Measurements from ENCODE around the gene PTPRK.

Gene PTPRK

DNA sequence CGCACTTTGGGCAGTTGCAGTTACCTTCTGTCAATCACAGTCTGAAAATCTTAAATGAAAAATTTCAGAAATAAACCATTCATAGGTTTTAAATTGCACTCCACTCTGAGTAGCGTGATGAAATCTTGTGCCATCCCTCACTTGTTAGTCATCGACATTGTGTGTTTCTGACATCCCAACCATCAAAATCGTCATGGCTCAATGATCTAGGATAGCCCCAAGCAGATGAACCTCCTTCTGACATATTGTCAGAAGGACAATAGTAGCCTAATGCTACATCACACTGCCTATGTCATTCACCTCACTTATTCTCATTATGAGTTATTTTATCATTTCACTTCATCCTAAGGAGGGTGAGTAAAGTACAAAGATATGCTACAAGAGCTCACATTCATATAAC lies 284.8 kb downstream of the PTPRK start:
- no peaks in the 10 kb centered on the region for H3K36me3 ChIP-seq (ENCODE audit: insufficient read depth, low read length)
- H3K4me1 ChIP-seq (ENCODE audit: insufficient read depth, low read length) = no peaks in the 10 kb centered on the region
- H3K9ac ChIP-seq (ENCODE audit: low read length) = no peak overlapping the region
- no peaks in the 10 kb centered on the region for H3K9me3 ChIP-seq (ENCODE audit: low read length)
- H3K4me3 ChIP-seq (ENCODE audit: low read depth in 1 of 2, low read length in 2 of 2) = no peak overlapping the region
- H3K27ac ChIP-seq (ENCODE audit: low read depth, low read length) = no peak overlapping the region
- H3K27me3 ChIP-seq (ENCODE audit: control insufficient read depth in 1 of 2, insufficient read depth in 2 of 2, low read length in 2 of 2) = no peaks in the 10 kb centered on the region

DNA sequence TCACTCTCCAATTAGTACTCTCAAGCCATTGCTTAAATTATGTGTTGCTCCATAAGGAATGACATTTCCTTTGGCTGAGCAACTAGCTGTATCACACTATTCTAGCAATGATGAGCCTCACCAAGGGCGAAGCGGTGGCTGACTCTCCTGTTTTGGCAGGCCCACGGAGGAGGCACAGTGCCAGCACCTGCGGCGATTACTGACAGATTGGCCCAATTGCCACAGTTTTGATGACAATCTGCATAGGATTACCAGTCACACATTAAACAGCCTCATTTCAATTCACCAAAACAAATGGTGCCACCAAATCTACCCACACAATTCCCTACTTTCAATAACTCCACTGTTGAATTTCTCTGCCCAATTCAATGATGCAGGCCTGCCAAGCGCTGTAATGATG lies 286.9 kb downstream of the PTPRK start:
- Histone ChIP-seq H3K36me3 (ENCODE audit: insufficient read depth, low read length) (no peaks in the 10 kb centered on the region), H3K27ac (ENCODE audit: low read depth, low read length) (no peak overlapping the region), H3K9ac (ENCODE audit: low read length) (no peak overlapping the region), H3K27me3 (ENCODE audit: control insufficient read depth in 1 of 2, insufficient read depth in 2 of 2, low read length in 2 of 2) (no peaks in the 10 kb centered on the region), H3K4me3 (ENCODE audit: low read depth in 1 of 2, low read length in 2 of 2) (no peak overlapping the region), H3K9me3 (ENCODE audit: low read length) (no peaks in the 10 kb centered on the region), H3K4me1 (ENCODE audit: insufficient read depth, low read length) (no peaks in the 10 kb centered on the region)

DNA sequence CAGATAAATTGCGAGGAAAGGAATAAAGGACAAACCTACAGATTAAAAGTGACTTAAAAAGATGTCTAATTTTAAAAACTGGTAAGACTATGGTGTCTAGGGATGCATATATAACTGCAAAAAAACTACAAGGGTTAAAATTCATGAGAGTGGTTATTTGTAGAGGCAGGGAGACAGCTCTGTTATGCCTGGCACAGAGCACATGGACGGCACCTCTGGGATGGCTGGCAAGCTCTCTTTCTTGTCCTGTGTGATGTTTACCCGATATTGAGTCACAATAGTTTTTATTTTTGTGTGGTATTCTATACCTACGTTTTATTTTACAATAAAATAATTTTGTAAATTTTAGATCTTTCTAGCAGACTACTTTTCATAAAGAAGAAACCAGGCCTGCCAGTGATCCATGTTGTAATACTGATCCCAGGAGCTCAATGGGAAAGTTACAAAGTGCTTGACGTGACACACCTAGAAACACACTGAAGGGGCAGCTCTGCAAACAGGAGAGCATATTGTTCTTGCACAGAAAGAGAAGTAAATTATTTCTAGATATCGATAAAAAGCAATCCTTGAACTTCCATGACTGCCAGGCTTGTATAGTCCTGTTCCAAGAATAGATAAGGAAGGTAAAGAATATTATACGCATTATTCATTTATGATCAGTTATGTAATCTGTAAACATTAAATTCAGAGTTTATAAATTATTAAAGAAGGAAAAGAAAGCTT lies 290.0 kb downstream of the PTPRK start:
- Histone ChIP-seq H3K27me3 (ENCODE audit: control insufficient read depth in 1 of 2, insufficient read depth in 2 of 2, low read length in 2 of 2) (no peaks in the 10 kb centered on the region), H3K27ac (ENCODE audit: low read depth, low read length) (no peak overlapping the region), H3K4me3 (ENCODE audit: low read depth in 1 of 2, low read length in 2 of 2) (no peak overlapping the region)

DNA sequence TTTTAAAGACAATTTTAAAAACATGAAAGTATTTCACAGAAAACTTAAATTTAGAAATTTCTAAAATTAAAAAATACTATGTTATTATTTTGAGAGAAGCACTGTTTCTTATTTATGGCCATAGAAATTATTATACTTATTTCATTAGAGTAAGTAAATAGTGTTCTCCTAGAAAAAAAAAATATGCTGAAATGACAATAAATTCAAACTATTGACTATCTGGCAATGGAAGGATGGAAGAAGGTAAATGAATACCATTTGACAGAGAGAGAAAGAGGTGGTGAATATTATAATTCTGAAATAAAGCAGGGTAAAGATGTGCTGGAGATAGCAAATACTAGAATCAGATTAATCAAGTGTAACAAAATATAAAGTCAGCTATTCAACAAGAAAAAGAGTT lies 294.8 kb downstream of the PTPRK start:
- no peaks in the 10 kb centered on the region for H3K27me3 ChIP-seq (ENCODE audit: control insufficient read depth in 1 of 2, insufficient read depth in 2 of 2, low read length in 2 of 2)
- no peaks in the 10 kb centered on the region for H3K36me3 ChIP-seq (ENCODE audit: insufficient read depth, low read length)
- H3K9me3 ChIP-seq (ENCODE audit: low read length) = no peaks in the 10 kb centered on the region
- H3K4me3 ChIP-seq (ENCODE audit: low read depth in 1 of 2, low read length in 2 of 2) = no peak overlapping the region
- H3K27ac ChIP-seq (ENCODE audit: low read depth, low read length) = no peak overlapping the region
- no peak overlapping the region for H3K9ac ChIP-seq (ENCODE audit: low read length)
- no peaks in the 10 kb centered on the region for H3K4me1 ChIP-seq (ENCODE audit: insufficient read depth, low read length)

More for the DNA sequence above, 290.0 kb downstream of the PTPRK start:
- Histone ChIP-seq H3K9me3 (ENCODE audit: low read length) (no peaks in the 10 kb centered on the region), H3K4me1 (ENCODE audit: insufficient read depth, low read length) (no peaks in the 10 kb centered on the region), H3K9ac (ENCODE audit: low read length) (no peak overlapping the region), H3K36me3 (ENCODE audit: insufficient read depth, low read length) (no peaks in the 10 kb centered on the region)

DNA sequence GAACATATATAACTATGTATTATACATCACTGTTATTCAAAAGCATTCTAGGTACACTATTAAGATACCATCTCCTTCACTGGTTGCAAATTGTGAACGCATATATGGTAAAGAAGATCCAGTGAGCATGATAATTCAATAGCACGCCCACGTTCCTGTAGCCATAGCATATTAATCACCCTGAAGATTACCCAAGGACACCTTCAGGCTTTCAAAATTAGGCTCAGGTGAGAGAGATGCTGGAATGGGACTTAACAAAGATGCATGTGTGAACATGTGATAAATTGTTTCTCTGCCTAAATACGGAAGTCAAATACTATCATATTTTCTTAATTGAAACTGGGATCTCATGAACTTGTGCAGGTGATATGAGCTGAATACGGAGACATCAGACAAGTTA lies 303.5 kb downstream of the PTPRK start:
- no peaks in the 10 kb centered on the region for H3K36me3 ChIP-seq (ENCODE audit: insufficient read depth, low read length)
- no peak overlapping the region for H3K9ac ChIP-seq (ENCODE audit: low read length)
- no peaks in the 10 kb centered on the region for H3K9me3 ChIP-seq (ENCODE audit: low read length)
- H3K27me3 ChIP-seq (ENCODE audit: control insufficient read depth in 1 of 2, insufficient read depth in 2 of 2, low read length in 2 of 2) = no peaks in the 10 kb centered on the region
- no peak overlapping the region for H3K27ac ChIP-seq (ENCODE audit: low read depth, low read length)
- no peaks in the 10 kb centered on the region for H3K4me1 ChIP-seq (ENCODE audit: insufficient read depth, low read length)
- H3K4me3 ChIP-seq (ENCODE audit: low read depth in 1 of 2, low read length in 2 of 2) = no peak overlapping the region

DNA sequence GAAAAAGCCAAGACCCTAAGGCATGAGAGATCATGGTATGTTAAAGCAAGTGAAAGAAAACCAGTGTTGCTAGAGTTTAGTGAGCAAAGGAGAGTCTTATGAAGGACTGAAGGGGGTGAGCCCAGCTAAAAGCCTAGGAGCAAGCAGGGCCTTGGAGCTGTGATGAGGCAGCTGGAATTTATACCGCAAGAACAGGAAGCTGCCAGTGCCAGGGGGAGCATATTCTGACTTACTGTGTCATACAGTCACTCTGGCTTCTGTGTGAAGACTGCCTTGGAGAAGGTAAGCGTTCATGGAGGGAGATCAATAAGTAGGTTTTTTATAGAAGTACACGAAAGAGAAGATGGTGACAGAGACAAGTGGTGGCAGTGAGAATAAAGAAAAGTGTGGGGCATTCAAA lies 310.6 kb downstream of the PTPRK start:
- Histone ChIP-seq H3K9ac (ENCODE audit: low read length) (no peak overlapping the region), H3K27ac (ENCODE audit: low read depth, low read length) (no peak overlapping the region), H3K4me3 (ENCODE audit: low read depth in 1 of 2, low read length in 2 of 2) (no peak overlapping the region), H3K9me3 (ENCODE audit: low read length) (no peaks in the 10 kb centered on the region), H3K27me3 (ENCODE audit: control insufficient read depth in 1 of 2, insufficient read depth in 2 of 2, low read length in 2 of 2) (no peaks in the 10 kb centered on the region), H3K36me3 (ENCODE audit: insufficient read depth, low read length) (no peaks in the 10 kb centered on the region), H3K4me1 (ENCODE audit: insufficient read depth, low read length) (no peaks in the 10 kb centered on the region)

DNA sequence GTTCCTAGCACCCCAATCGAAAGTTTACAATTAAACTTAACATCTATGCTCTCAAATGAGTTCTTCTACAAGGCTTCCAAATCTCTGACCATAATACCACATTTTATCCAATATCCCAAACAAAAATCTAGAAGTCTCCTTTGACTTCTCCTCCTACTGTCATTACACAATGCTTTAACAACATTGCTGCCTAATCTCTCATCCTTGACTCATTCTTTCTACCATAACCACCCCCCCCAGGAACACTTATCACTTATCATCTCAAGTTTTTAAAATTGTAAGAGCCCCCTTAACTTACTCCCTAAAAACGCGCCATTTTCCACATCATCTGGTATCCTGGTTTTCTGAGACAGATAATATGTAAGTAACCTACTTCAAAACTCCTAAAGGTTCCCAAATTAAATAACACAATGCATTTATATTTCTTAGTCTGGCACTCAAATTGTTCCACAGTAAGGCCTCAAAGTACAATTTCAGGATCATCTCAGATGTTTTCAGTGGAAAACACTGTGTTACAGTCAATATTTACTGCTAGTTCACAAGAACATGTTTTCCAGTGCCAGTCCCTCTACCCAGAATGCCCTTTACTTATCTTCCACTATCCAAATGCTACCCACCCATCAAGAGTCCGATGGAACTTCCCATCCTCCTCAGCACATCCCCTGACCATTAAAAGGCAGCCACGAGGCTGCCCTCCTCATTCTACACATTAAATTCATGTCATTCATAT lies 311.4 kb downstream of the PTPRK start:
- Histone ChIP-seq H3K9me3 (ENCODE audit: low read length) (no peaks in the 10 kb centered on the region), H3K36me3 (ENCODE audit: insufficient read depth, low read length) (no peaks in the 10 kb centered on the region), H3K4me1 (ENCODE audit: insufficient read depth, low read length) (no peaks in the 10 kb centered on the region), H3K27ac (ENCODE audit: low read depth, low read length) (no peak overlapping the region), H3K27me3 (ENCODE audit: control insufficient read depth in 1 of 2, insufficient read depth in 2 of 2, low read length in 2 of 2) (no peaks in the 10 kb centered on the region), H3K9ac (ENCODE audit: low read length) (no peak overlapping the region), H3K4me3 (ENCODE audit: low read depth in 1 of 2, low read length in 2 of 2) (no peak overlapping the region)

DNA sequence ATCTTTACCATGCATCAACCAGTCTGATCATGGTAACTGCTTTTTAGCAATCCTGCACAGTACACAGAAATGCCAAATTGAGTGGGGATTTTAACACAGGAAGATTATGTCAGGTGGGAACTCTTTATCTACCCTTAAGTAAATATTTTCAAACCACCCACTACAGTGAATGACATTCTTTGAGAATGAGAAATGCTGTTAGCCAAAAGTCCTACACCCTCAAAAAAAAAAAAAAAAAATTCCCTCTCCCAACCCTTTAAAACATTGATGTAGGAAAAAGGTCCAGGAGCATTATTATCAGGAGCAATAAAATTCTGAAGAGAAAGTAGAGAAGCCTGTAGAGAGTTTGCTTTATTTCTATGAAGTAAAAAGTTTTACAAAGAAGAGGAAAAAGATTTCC lies 312.3 kb downstream of the PTPRK start:
- Histone ChIP-seq H3K4me1 (ENCODE audit: insufficient read depth, low read length) (no peaks in the 10 kb centered on the region), H3K27me3 (ENCODE audit: control insufficient read depth in 1 of 2, insufficient read depth in 2 of 2, low read length in 2 of 2) (no peaks in the 10 kb centered on the region), H3K4me3 (ENCODE audit: low read depth in 1 of 2, low read length in 2 of 2) (no peak overlapping the region), H3K36me3 (ENCODE audit: insufficient read depth, low read length) (no peaks in the 10 kb centered on the region), H3K9ac (ENCODE audit: low read length) (no peak overlapping the region), H3K9me3 (ENCODE audit: low read length) (no peaks in the 10 kb centered on the region), H3K27ac (ENCODE audit: low read depth, low read length) (no peak overlapping the region)

DNA sequence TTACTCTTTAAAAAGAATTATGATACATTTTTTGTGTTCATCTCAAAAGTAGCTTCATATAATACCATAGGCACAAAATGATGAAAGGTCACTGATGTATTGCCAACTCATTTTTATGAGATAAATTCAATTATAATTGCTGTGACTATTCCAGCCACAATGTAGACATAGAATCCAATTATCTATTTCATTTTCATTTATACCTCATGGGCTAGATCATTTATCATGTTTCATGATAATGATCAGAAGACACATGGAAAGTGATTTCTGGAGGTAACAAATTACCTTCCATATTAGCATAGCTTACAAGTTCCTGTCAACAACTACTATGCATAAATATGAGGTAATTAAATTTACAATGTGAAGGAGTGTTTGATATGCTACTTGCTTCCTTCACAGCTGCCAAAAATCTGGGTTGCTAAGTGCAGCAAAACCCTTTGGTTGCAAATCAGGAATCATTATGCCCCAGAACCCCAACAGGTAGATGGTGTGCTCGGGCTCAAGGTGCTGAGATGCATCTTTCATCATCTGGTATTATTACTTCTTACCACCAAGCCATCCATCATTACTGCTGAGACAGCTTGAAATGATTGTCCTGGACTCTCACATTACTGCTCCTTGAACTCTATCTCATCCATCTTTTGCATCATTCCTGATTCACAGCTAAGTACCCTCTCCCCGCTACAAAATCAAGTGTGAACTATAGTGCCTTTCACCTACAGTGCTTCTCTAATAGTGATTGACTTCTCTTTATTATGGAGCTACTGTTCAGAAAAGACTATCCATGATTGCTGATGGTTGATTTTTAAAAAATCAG lies 313.6 kb downstream of the PTPRK start:
- no peak overlapping the region for H3K27ac ChIP-seq (ENCODE audit: low read depth, low read length)
- no peak overlapping the region for H3K4me3 ChIP-seq (ENCODE audit: low read depth in 1 of 2, low read length in 2 of 2)
- H3K36me3 ChIP-seq (ENCODE audit: insufficient read depth, low read length) = no peaks in the 10 kb centered on the region
- H3K27me3 ChIP-seq (ENCODE audit: control insufficient read depth in 1 of 2, insufficient read depth in 2 of 2, low read length in 2 of 2) = no peaks in the 10 kb centered on the region
- no peaks in the 10 kb centered on the region for H3K9me3 ChIP-seq (ENCODE audit: low read length)
- no peaks in the 10 kb centered on the region for H3K4me1 ChIP-seq (ENCODE audit: insufficient read depth, low read length)
- no peak overlapping the region for H3K9ac ChIP-seq (ENCODE audit: low read length)

DNA sequence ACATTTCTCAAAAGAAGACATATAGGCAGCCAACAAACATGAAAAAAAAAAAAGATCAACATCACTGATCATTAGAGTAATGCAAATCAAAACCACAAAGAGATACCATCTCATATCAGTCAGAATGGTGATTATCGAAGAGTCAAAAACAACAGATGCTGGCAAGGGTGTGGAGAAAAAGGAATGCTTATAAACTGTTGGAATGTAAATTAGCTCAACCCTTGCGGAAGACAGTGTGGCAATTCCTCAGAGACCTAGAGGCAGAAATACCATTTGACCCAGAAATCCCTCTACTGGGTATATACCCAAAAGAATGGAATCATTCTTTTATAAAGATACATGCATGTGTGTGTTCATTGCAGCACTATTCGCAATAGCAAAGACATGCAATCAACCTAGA lies 315.8 kb downstream of the PTPRK start:
- Histone ChIP-seq H3K27ac (ENCODE audit: low read depth, low read length) (no peak overlapping the region), H3K9me3 (ENCODE audit: low read length) (no peaks in the 10 kb centered on the region), H3K9ac (ENCODE audit: low read length) (no peak overlapping the region)

DNA sequence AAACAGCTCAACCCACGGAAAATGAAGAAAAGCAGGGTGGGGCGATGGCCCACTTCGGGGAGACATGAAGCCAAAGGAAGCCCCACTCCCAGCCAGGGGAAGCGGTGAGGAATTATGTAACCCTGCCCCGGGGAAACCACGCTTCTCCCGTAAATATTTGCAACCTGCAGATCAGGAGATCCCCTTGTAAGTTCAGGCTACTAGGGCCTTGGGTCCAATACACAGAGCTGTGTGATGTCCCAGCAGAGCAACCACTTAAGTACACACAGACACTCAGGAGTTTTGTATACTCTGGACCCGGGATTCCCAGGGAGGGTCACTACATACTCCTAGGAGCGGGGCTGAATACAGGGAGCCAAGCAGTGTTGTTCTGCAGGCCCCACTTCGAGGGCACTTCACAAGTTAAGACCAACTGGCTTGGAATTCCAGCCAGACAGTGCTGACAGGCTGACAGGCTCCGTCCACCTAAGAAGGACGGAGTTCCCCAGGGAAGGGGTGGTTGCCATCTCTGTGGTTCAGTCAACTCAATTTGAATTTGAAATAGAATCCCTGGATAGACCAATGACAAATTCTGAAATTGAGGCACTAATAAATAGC lies 318.1 kb downstream of the PTPRK start:
- no peak overlapping the region for H3K27ac ChIP-seq (ENCODE audit: low read depth, low read length)
- no peaks in the 10 kb centered on the region for H3K36me3 ChIP-seq (ENCODE audit: insufficient read depth, low read length)
- no peaks in the 10 kb centered on the region for H3K27me3 ChIP-seq (ENCODE audit: control insufficient read depth in 1 of 2, insufficient read depth in 2 of 2, low read length in 2 of 2)
- no peaks in the 10 kb centered on the region for H3K9me3 ChIP-seq (ENCODE audit: low read length)
- H3K9ac ChIP-seq (ENCODE audit: low read length) = no peak overlapping the region
- H3K4me1 ChIP-seq (ENCODE audit: insufficient read depth, low read length) = no peaks in the 10 kb centered on the region
- H3K4me3 ChIP-seq (ENCODE audit: low read depth in 1 of 2, low read length in 2 of 2) = no peak overlapping the region

More for the DNA sequence above, 315.8 kb downstream of the PTPRK start:
- H3K27me3 ChIP-seq (ENCODE audit: control insufficient read depth in 1 of 2, insufficient read depth in 2 of 2, low read length in 2 of 2) = no peaks in the 10 kb centered on the region
- H3K4me3 ChIP-seq (ENCODE audit: low read depth in 1 of 2, low read length in 2 of 2) = no peak overlapping the region
- no peaks in the 10 kb centered on the region for H3K4me1 ChIP-seq (ENCODE audit: insufficient read depth, low read length)
- no peaks in the 10 kb centered on the region for H3K36me3 ChIP-seq (ENCODE audit: insufficient read depth, low read length)
